HepG2 (cell line): ENCODE data around the gene CEP78. TPM values are rescaled to one million over a fixed set of nuclear protein-coding genes. Genes with fewer than 3 reads are reported as not detected.

Experiments
- ARNT ChIP-seq: fragments of 450-650 bp; IDR thresholded peaks from 2 replicates; pipeline ENCODE4 v1.6.1; 2017
- ATF1 ChIP-seq: IDR thresholded peaks from 2 replicates; pipeline ENCODE4 v1.6.1; 2016; ENCODE audit warnings: mild to moderate bottlenecking, control low read depth
- KDM1A ChIP-seq: IDR thresholded peaks from 2 replicates; pipeline ENCODE4 v1.6.1; 2016; ENCODE audit warnings: missing compliant biosample characterization
- KMT2A ChIP-seq: sonication (generic); formaldehyde crosslinking; IDR thresholded peaks from 2 replicates; pipeline ENCODE4 v1.4.0; 2020; ENCODE audit warnings: missing genetic modification reagents
- KMT2B ChIP-seq: IDR thresholded peaks from 2 replicates; pipeline ENCODE4 v1.6.1; 2016; ENCODE audit warnings: missing genetic modification reagents, missing compliant biosample characterization
- PAF1 ChIP-seq: IDR thresholded peaks from 2 replicates; pipeline ENCODE4 v1.6.1; 2016; ENCODE audit warnings: missing genetic modification reagents, missing compliant biosample characterization
- POGZ ChIP-seq: sonication (generic); formaldehyde crosslinking; IDR thresholded peaks from 2 replicates; pipeline ENCODE4 v1.4.0; 2020; ENCODE audit warnings: mild to moderate bottlenecking, missing genetic modification reagents
- PRDM10 ChIP-seq: sonication (generic); formaldehyde crosslinking; IDR thresholded peaks from 2 replicates; pipeline ENCODE4 v1.4.0; 2020; ENCODE audit warnings: low read depth, missing genetic modification reagents
- SALL1 ChIP-seq: sonication (generic); formaldehyde crosslinking; IDR thresholded peaks from 2 replicates; pipeline ENCODE4 v1.8.0; 2022; ENCODE audit warnings: mild to moderate bottlenecking, missing genetic modification reagents
- SAP130 ChIP-seq: IDR thresholded peaks from 2 replicates; pipeline ENCODE4 v1.6.1; 2016; ENCODE audit warnings: low read depth
- SMAD1 ChIP-seq: sonication (generic); formaldehyde crosslinking; IDR thresholded peaks from 2 replicates; pipeline ENCODE4 v1.4.0; 2020; ENCODE audit warnings: missing genetic modification reagents, low read depth, mild to moderate bottlenecking, borderline replicate concordance
- SRY ChIP-seq: sonication (generic); formaldehyde crosslinking; IDR thresholded peaks from 2 replicates; pipeline ENCODE4 v1.8.0; 2022; ENCODE audit warnings: mild to moderate bottlenecking, missing genetic modification reagents
- STAT5B ChIP-seq: sonication (generic); formaldehyde crosslinking; IDR thresholded peaks from 2 replicates; pipeline ENCODE4 v1.4.0; 2020; ENCODE audit warnings: missing genetic modification reagents
- TSC22D2 ChIP-seq: sonication (generic); formaldehyde crosslinking; IDR thresholded peaks from 2 replicates; pipeline ENCODE4 v1.5.1; 2020; ENCODE audit warnings: missing genetic modification reagents, mild to moderate bottlenecking, borderline replicate concordance
- ZNF737 ChIP-seq: sonication (generic); formaldehyde crosslinking; IDR thresholded peaks from 2 replicates; pipeline ENCODE4 v1.5.0; 2020; ENCODE audit warnings: missing genetic modification reagents, mild to moderate bottlenecking, borderline replicate concordance
- ZNF761 ChIP-seq: sonication (generic); formaldehyde crosslinking; conservative IDR thresholded peaks from 2 replicates; pipeline ENCODE4 v1.4.0; 2020; ENCODE audit warnings: mild to moderate bottlenecking, missing genetic modification reagents
- ZNF772 ChIP-seq: sonication (generic); formaldehyde crosslinking; IDR thresholded peaks from 2 replicates; pipeline ENCODE4 v1.5.0; 2020; ENCODE audit warnings: mild to moderate bottlenecking, missing genetic modification reagents
- polyA plus RNA-seq, 8 experiments: library from polyadenylated mRNA; depleted of rRNA in 3 of 8; stranded (reverse) in 7 of 8; unstranded in 1 of 8; fragments of >200 nt; fragmentation: Illumina TruSeq in 4 of 8; extraction: Trizol in 4 of 8; gene quantifications; 2 replicates each; pipeline versions ENCODE4 v1.2.1 to v1.2.3, GENCODE V29; 2011 to 2016; ENCODE audit warnings: low read depth in 4 of 8, missing spikeins in 1 of 8, mixed read lengths in 1 of 8; ENCODE audit not compliant: insufficient read depth in 1 of 8
- total RNA-seq, 5 experiments: library from RNA; depleted of rRNA; stranded (reverse); fragments of >200 nt; fragmentation: Illumina TruSeq; extraction: Trizol; gene quantifications; 2 replicates each; pipeline ENCODE4 v1.2.3, GENCODE V29; 2016; ENCODE audit warnings: low read depth in 1 of 5
- TF ChIP-seq, protein P1 (sequence below): sonication (generic); formaldehyde crosslinking; IDR thresholded peaks from 2 replicates; pipeline ENCODE4 v1.5.1; 2020; ENCODE audit warnings: mild to moderate bottlenecking, missing genetic modification reagents, moderate library complexity
- TF ChIP-seq, protein P2 (sequence below): IDR thresholded peaks from 2 replicates; pipeline ENCODE4 v1.6.1; 2018; ENCODE audit warnings: missing genetic modification reagents
- TF ChIP-seq, protein P3 (sequence below): sonication (generic); formaldehyde crosslinking; IDR thresholded peaks from 2 replicates; pipeline ENCODE4 v1.4.0; 2020; ENCODE audit warnings: missing genetic modification reagents

CEP78 gene
- total and polyA plus RNA-seq, 2 of the 13 experiments (the other 11 are each of a cell fraction or from before 2014, with no cell fraction given), result 5.1 to 30.8 TPM

- TF ChIP-seq, protein P1, sequence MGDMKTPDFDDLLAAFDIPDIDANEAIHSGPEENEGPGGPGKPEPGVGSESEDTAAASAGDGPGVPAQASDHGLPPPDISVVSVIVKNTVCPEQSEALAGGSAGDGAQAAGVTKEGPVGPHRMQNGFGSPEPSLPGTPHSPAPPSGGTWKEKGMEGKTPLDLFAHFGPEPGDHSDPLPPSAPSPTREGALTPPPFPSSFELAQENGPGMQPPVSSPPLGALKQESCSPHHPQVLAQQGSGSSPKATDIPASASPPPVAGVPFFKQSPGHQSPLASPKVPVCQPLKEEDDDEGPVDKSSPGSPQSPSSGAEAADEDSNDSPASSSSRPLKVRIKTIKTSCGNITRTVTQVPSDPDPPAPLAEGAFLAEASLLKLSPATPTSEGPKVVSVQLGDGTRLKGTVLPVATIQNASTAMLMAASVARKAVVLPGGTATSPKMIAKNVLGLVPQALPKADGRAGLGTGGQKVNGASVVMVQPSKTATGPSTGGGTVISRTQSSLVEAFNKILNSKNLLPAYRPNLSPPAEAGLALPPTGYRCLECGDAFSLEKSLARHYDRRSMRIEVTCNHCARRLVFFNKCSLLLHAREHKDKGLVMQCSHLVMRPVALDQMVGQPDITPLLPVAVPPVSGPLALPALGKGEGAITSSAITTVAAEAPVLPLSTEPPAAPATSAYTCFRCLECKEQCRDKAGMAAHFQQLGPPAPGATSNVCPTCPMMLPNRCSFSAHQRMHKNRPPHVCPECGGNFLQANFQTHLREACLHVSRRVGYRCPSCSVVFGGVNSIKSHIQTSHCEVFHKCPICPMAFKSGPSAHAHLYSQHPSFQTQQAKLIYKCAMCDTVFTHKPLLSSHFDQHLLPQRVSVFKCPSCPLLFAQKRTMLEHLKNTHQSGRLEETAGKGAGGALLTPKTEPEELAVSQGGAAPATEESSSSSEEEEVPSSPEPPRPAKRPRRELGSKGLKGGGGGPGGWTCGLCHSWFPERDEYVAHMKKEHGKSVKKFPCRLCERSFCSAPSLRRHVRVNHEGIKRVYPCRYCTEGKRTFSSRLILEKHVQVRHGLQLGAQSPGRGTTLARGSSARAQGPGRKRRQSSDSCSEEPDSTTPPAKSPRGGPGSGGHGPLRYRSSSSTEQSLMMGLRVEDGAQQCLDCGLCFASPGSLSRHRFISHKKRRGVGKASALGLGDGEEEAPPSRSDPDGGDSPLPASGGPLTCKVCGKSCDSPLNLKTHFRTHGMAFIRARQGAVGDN (CRISPR knock-in tag), result peak; percentile 93
- TF ChIP-seq STAT5B (CRISPR knock-in tag) (no peak), POGZ (CRISPR knock-in tag) (peak; percentile 88), KMT2B (CRISPR knock-in tag) (peak; percentile 81), SALL1 (peak; percentile 12; the same call in 1 of the 2 replicates), KDM1A (CRISPR knock-in tag) (no peak), ARNT (no peak), SRY (CRISPR knock-in tag) (peak; percentile 74), ZNF761 (CRISPR knock-in tag) (0 out of 2 replicates have a peak, but pooled peaks have one; percentile 6), PAF1 (CRISPR knock-in tag) (peak; percentile 52; the same call in 1 of the 2 replicates), KMT2A (CRISPR knock-in tag) (peak; percentile 67; the same call in 1 of the 2 replicates), ZNF772 (CRISPR knock-in tag) (no peak), ZNF737 (CRISPR knock-in tag) (peak; percentile 66), PRDM10 (CRISPR knock-in tag) (peak; percentile 15), SAP130 (CRISPR knock-in tag) (peak; percentile 58), TSC22D2 (peak; percentile 66; the same call in 1 of the 2 replicates), SMAD1 (CRISPR knock-in tag) (0 out of 2 replicates have a peak, but pooled peaks have one; percentile 62), ATF1 (CRISPR knock-in tag) (no peak)
- TF ChIP-seq, protein P2, sequence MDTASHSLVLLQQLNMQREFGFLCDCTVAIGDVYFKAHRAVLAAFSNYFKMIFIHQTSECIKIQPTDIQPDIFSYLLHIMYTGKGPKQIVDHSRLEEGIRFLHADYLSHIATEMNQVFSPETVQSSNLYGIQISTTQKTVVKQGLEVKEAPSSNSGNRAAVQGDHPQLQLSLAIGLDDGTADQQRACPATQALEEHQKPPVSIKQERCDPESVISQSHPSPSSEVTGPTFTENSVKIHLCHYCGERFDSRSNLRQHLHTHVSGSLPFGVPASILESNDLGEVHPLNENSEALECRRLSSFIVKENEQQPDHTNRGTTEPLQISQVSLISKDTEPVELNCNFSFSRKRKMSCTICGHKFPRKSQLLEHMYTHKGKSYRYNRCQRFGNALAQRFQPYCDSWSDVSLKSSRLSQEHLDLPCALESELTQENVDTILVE (CRISPR knock-in tag), result 0 out of 2 replicates have a peak, but pooled peaks have one; percentile 33
- TF ChIP-seq, protein P3, sequence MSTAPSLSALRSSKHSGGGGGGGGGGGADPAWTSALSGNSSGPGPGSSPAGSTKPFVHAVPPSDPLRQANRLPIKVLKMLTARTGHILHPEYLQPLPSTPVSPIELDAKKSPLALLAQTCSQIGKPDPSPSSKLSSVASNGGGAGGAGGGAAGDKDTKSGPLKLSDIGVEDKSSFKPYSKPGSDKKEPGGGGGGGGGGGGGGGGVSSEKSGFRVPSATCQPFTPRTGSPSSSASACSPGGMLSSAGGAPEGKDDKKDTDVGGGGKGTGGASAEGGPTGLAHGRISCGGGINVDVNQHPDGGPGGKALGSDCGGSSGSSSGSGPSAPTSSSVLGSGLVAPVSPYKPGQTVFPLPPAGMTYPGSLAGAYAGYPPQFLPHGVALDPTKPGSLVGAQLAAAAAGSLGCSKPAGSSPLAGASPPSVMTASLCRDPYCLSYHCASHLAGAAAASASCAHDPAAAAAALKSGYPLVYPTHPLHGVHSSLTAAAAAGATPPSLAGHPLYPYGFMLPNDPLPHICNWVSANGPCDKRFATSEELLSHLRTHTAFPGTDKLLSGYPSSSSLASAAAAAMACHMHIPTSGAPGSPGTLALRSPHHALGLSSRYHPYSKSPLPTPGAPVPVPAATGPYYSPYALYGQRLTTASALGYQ (CRISPR knock-in tag), result peak; percentile 54
Measured at GRCh38 chr9:78296893-78297671, 61.2 kb downstream of the CEP78 start, which contains the start of gene PSAT1 (continued).
